A549 (cell line): ENCODE results near the gene GAD2. TPM values are rescaled to one million over a fixed set of nuclear protein-coding genes. Genes with fewer than 3 reads are reported as not detected.

ENCODE experiments used
- ATAC-seq, 2 experiments: fragments of 200-7000 bp in 1 of 2; fragments of >200 bp in 1 of 2; cut with Nextera tagmentation in 1 of 2; cut with Tn5 transposase in 1 of 2; 3 replicates each; pipeline versions ENCODE4 v1.8.0 to v1.9.1; 2018 to 2020; ENCODE audit warnings: mild to moderate bottlenecking in 1 of 2, moderate library complexity in 1 of 2
- CTCF ChIA-PET: fragments of 300-600 bp; sonication (Branson Sonifier 250); formaldehyde crosslinking; extraction: SDS; loops from one replicate; lab custom pipeline; 2021; ENCODE audit warnings: antibody characterized with exemption, inconsistent platforms; lab: Yijun Ruan, JAX
- POLR2A ChIA-PET: fragments of 350-600 bp; formaldehyde crosslinking; extraction: SDS; loops from one replicate; lab custom pipeline; 2021; ENCODE audit warnings: antibody characterized with exemption, inconsistent platforms; lab: Yijun Ruan, JAX
- DNase-seq, 2 experiments: peaks; one replicate each; pipeline versions ENCODE4 v3.0.0 to v3.0.0-alpha.2; 2011 to 2016; ENCODE audit warnings: low read depth in 1 of 2, low spot score in 1 of 2
- FAIRE-seq: peaks from 2 replicates; lab custom pipeline; 2011; peaks lifted over from hg19 to GRCh38; lab: Jason Lieb, UNC
- H3K27ac ChIP-seq, 2 experiments: fragments of >200 bp; sonication (Bioruptor Twin); formaldehyde crosslinking; 3 replicates each; pipeline ENCODE4 v1.5.1; 2016 to 2017
- H3K4me1 ChIP-seq: fragments of >200 bp; sonication (Bioruptor Twin); formaldehyde crosslinking; 3 replicates; pipeline ENCODE4 v1.6.1; 2016
- H3K4me2 ChIP-seq: fragments of >200 bp; sonication (Bioruptor Twin); formaldehyde crosslinking; 3 replicates; pipeline ENCODE4 v1.6.1; 2016
- H3K4me3 ChIP-seq: fragments of >200 bp; sonication (Bioruptor Twin); formaldehyde crosslinking; 3 replicates; pipeline ENCODE4 v1.5.1; 2016
- H3K9me3 ChIP-seq: fragments of >200 bp; sonication (Bioruptor Twin); formaldehyde crosslinking; 3 replicates; pipeline ENCODE4 v1.6.1; 2016
- BHLHE40 ChIP-seq: IDR thresholded peaks from 2 replicates; pipeline ENCODE4 v1.6.1; 2012; ENCODE audit warnings: low read depth, low read length, inconsistent platforms
- CHD2 ChIP-seq: fragments of 150-350 bp; IDR thresholded peaks from 2 replicates; pipeline ENCODE4 v1.6.1; 2014; ENCODE audit warnings: low read length; ENCODE audit not compliant: partially characterized antibody
- EHMT2 ChIP-seq: fragments of 200-600 bp; sonication (generic); IDR thresholded peaks from 2 replicates; pipeline ENCODE4 v1.6.1; 2016; ENCODE audit warnings: antibody characterized with exemption, low read depth, mild to moderate bottlenecking, moderate library complexity
- FOSB ChIP-seq: fragments of 250-450 bp; sonication (Bioruptor Pico); IDR thresholded peaks from 2 replicates; pipeline ENCODE4 v1.5.0; 2020; ENCODE audit warnings: mild to moderate bottlenecking, moderate library complexity
- HMGXB4 ChIP-seq: fragments of 250-450 bp; sonication (Bioruptor Pico); IDR thresholded peaks from 2 replicates; pipeline ENCODE4 v1.5.0; 2021; ENCODE audit warnings: mild to moderate bottlenecking, moderate library complexity, borderline replicate concordance
- JUN ChIP-seq, 2 experiments: fragments of >200 bp; sonication (Bioruptor Twin); formaldehyde crosslinking; IDR thresholded peaks; 2 replicates in 1 of 2; 3 replicates in 1 of 2; pipeline ENCODE4 v1.6.1; 2016 to 2017
- MAX ChIP-seq: IDR thresholded peaks from 2 replicates; pipeline ENCODE4 v1.6.1; 2012
- MYC ChIP-seq: IDR thresholded peaks from 2 replicates; pipeline ENCODE4 v1.6.1; 2012; ENCODE audit warnings: mild to moderate bottlenecking, inconsistent platforms, low read length, improper control_type of control experiment, borderline replicate concordance
- POLR2A ChIP-seq: IDR thresholded peaks from 2 replicates; pipeline ENCODE4 v1.6.1; 2012; ENCODE audit warnings: mild to moderate bottlenecking, low read length
- REST ChIP-seq: fragments of 200-600 bp; sonication (generic); IDR thresholded peaks from 2 replicates; pipeline ENCODE4 v1.6.1; 2016; ENCODE audit warnings: antibody characterized with exemption, mild to moderate bottlenecking, moderate library complexity
- TP53 ChIP-seq: fragments of 250-450 bp; sonication (Bioruptor Pico); IDR thresholded peaks from 2 replicates; pipeline ENCODE4 v1.5.0; 2021; ENCODE audit warnings: mild to moderate bottlenecking, moderate library complexity
- WGBS: methylation state at CpG from one replicate; pipeline ENCODE4 v1.1.6; 2017; ENCODE audit errors: missing lambda C conversion rate; 5-methylcytosine and 5-hydroxymethylcytosine counted together
- polyA plus RNA-seq, 4 experiments: library from polyadenylated mRNA; depleted of rRNA in 3 of 4; stranded (reverse); fragments of >200 nt; fragmentation: RNase III in 1 of 4; extraction: RNeasy Plus Mini Kit Qiagen cat#74134 plus additional on column Dnase treatment in 1 of 4; gene quantifications; 2 replicates in 3 of 4; 3 replicates in 1 of 4; pipeline ENCODE4 v1.2.3, GENCODE V29; 2011 to 2017
- TF ChIP-seq, protein P1 (sequence below): fragments of 250-450 bp; sonication (Bioruptor Pico); IDR thresholded peaks from 2 replicates; pipeline ENCODE4 v1.5.0; 2020; ENCODE audit warnings: low read depth, mild to moderate bottlenecking, moderate library complexity
- TF ChIP-seq, protein P2 (sequence below): fragments of >200 bp; sonication (Bioruptor Twin); formaldehyde crosslinking; IDR thresholded peaks from 3 replicates; pipeline ENCODE4 v1.6.1; 2016

GAD2 gene
- polyA plus RNA-seq, 2 of the 4 experiments (the other 2 are of a cell fraction), result not detected

DNA sequence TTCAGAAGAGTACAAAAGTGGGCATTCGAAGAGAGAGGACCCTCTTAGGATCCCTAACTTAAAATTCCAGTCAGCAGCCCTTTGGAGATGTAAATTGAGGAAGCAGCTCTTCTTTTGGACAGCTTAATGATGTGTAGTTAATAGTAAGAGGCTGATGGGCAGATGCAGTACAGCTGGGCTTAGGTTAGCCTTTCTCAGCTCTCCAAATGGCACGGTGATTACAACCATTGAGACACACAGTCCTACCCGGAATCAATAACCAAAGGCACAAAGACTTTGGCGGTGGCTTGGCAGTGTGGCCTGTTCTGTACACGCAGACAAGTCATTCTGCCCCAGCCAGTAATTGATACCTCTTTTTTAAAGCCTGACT is 26.8 kb downstream of the GAD2 start:
- DNase-seq (no peak), ATAC-seq (no peak), FAIRE-seq (no peak)
- WGBS, result 9% methylated on average over 5 of the region's 5 CpGs
- POLR2A ChIA-PET, result no interaction called here
- Histone ChIP-seq H3K4me3 (no peak overlapping the region), H3K27ac (no peak overlapping the region), H3K9me3 (no peaks in the 10 kb centered on the region), H3K4me2 (no peak overlapping the region), H3K4me1 (no peaks in the 10 kb centered on the region)
- CTCF ChIA-PET, result interaction anchor here (1.0 kb wide), 1 partner anchor 367 kb away, joined by 3 read pairs; no protein-coding TSS in a partner anchor
- TF ChIP-seq MAX, result no peak
- TF ChIP-seq FOSB (CRISPR knock-in tag), result no peak
- no peak for TF ChIP-seq MYC
- TF ChIP-seq TP53 (CRISPR knock-in tag), result no peak
- TF ChIP-seq HMGXB4, result no peak
- TF ChIP-seq, protein P1, sequence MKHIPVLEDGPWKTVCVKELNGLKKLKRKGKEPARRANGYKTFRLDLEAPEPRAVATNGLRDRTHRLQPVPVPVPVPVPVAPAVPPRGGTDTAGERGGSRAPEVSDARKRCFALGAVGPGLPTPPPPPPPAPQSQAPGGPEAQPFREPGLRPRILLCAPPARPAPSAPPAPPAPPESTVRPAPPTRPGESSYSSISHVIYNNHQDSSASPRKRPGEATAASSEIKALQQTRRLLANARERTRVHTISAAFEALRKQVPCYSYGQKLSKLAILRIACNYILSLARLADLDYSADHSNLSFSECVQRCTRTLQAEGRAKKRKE, result no peak
- no peak for TF ChIP-seq EHMT2
- no peak for TF ChIP-seq BHLHE40

GRCh38 chr10:26249681-26250080 is 33.1 kb downstream of the GAD2 start:
- 61% methylated on average over 5 of the region's 6 CpGs for WGBS
- FAIRE-seq (no peak), ATAC-seq (no peak), DNase-seq (no peak)
- no peak overlapping the region for H3K4me3 ChIP-seq
- H3K4me2 ChIP-seq, result no peak overlapping the region
- POLR2A ChIA-PET, result no interaction called here
- no peaks in the 10 kb centered on the region for H3K9me3 ChIP-seq
- H3K27ac ChIP-seq, result no peak overlapping the region
- no peaks in the 10 kb centered on the region for H3K4me1 ChIP-seq
- CTCF ChIA-PET, result interaction anchor here (0.6 kb wide), 1 partner anchor 419 kb away, joined by 3 read pairs; no protein-coding TSS in a partner anchor
- TF ChIP-seq REST (peak; percentile 20; the same call in 1 of the 2 replicates), POLR2A (no peak), CHD2 (no peak)
- TF ChIP-seq, protein P2, sequence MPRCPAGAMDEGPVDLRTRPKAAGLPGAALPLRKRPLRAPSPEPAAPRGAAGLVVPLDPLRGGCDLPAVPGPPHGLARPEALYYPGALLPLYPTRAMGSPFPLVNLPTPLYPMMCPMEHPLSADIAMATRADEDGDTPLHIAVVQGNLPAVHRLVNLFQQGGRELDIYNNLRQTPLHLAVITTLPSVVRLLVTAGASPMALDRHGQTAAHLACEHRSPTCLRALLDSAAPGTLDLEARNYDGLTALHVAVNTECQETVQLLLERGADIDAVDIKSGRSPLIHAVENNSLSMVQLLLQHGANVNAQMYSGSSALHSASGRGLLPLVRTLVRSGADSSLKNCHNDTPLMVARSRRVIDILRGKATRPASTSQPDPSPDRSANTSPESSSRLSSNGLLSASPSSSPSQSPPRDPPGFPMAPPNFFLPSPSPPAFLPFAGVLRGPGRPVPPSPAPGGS, result no peak

- CTCF ChIA-PET, result no interaction called here
- FAIRE-seq, result no peak
Observed at GRCh38 chr10:26251925-26252324, 35.4 kb downstream of the GAD2 start.

More at GRCh38 chr10:26251925-26252324, 35.4 kb downstream of the GAD2 start:
- ATAC-seq (no peak), DNase-seq (no peak)
- TF ChIP-seq JUN (IDR thresholded peaks at IDR 0.05) (no peak), TP53 (CRISPR knock-in tag) (no peak)
- Histone ChIP-seq H3K4me1 (no peaks in the 10 kb centered on the region), H3K27ac (no peak overlapping the region), H3K9me3 (no peaks in the 10 kb centered on the region), H3K4me3 (no peak overlapping the region), H3K4me2 (no peak overlapping the region)
- POLR2A ChIA-PET, result no interaction called here
- WGBS, result 43% methylated on average over 6 of the region's 6 CpGs
